SHP77 (cell line): ENCODE measurements around the gene SLC9A3.
"Not testable (repeated sequence)": the region's sequence is repeated elsewhere in the genome, so short reads cannot be mapped to it uniquely, and the experiment has no call there.

Experiments used
- DNase-seq, 2 experiments: peaks; one replicate each; lab custom pipeline; 2025; lab: John Stamatoyannopoulos, UW

SLC9A3 gene

DNA sequence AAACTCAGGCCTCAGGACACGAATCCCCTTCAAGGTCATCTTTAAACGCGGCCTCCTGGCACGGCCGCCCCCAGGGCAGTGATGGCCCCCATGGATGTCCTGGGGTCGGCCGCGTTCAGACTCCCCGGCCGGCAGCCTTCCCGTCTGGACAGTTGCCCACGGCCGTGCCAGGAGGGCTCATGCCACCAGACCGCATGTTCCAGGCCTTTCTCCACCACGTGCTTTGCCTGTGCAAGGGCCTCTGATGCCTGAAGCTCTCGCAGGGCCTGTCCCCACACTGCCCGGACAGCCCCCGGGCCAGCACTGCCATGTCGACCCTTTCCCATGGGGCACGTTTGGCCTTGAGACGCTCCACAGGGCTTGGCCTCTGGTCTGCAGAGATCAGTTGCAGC, 34.6 kb downstream of the SLC9A3 start:
- DNase-seq, result no peak

DNA sequence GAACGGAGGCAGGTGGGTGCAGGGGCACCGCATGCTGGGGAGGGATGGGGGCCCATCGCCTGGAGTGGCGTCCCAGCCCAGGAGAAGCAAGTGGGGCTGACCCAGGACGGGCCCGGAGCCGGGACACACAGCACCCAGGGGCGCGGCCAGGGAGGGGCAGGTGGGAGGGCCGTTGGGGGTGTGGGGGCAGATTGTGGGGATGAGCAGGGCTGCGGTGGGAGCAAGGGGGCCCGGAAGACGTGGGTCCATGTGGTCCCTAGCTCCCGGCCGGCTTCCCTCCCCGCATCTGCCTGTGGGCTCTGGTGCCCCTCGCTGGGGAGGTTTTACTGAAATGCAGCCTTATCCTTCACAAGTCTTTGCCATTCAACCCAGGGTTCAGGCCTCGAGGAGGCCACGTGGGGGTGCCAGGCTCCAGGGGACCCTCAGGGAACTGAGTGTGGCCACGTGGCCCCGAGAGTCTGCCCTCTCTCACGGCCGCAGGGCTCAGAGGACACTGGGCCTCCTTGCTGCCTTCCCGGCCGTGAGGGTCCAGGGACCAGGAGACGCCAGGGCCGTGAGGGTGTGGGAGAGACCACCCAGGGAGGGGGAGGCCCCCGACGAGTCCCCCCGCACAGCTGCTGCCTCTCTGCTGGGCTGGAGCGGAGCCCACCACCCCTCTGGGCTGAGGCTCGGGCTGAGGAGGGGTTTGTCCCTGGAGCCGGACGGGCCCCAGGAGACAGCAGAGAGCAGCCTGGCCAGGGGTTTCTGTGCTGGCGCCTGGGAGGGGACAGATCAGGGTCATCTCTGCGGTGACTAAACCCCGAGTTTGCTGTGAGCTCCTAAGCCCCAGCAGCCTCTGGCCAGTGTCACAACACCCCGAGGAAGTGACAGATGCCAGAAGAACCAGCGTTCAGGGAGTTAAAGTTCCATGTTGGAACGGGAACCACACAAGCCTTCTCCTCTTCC, 35.2 kb downstream of the SLC9A3 start:
- no peak for DNase-seq

DNA sequence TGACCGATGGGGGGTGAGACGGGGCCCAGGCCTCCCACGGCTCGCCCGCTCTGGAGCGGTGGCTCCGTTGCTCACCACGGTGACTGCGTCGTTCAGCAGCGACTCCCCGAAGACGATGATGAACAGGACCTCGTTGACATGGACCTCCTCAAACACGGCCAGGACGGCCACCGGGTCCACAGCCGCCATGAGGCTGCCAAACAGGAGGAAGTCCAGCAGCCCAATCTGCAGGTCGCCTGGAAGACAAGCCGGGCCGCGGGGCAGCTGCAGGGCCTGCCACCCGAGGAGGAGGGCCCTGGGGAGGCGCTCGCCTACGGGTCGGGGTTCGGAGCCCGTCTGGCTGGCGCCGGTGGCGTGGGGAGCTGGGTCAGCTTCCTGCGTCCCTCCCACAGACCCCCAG, 36.0 kb downstream of the SLC9A3 start:
- no peak for DNase-seq

DNA sequence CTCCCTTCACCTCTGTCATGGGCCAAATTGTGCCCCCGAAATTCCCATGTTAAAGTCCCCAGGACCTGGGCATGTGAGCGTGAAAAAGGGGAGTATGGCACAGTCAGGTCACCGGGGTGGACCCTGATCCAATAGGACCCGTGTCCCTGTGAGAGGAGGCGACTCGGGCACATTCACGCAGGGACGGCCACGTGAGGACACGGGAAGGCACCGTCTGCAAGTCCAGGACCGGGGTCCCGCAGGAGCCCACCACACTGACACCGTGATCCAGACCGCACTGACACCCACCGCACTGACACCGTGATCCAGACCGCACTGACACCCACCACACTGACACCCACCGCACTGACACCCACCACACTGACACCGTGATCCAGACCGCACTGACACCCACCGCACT, 37.7 kb downstream of the SLC9A3 start:
- DNase-seq, result not testable (repeated sequence)

DNA sequence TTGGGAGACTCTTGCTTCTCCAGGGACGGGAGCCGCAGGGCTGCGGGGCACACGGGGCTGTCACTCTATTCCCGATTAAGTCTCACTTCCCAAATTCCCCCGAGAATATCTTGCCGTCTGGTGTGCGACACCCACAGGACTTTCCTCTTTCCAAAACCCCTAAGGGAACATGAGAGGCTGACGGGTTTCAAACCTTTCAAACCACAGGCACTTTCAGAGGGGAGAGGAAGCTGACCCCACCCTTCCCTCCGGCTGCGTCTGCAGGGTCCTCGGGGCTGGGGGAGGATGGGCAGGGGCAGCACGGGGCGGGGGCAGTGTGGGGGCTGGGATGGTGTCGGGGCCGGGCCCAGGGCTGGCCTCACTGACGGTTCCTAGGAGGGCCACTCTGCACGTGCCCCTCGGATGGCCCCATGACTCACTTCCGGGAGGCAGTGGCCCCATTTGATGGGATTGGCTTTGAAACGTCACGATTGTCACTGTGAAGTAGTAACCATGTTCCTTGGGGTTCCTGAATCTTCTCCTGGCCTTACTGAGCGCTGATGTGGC, 38.2 kb downstream of the SLC9A3 start:
- DNase-seq, result no peak

DNA sequence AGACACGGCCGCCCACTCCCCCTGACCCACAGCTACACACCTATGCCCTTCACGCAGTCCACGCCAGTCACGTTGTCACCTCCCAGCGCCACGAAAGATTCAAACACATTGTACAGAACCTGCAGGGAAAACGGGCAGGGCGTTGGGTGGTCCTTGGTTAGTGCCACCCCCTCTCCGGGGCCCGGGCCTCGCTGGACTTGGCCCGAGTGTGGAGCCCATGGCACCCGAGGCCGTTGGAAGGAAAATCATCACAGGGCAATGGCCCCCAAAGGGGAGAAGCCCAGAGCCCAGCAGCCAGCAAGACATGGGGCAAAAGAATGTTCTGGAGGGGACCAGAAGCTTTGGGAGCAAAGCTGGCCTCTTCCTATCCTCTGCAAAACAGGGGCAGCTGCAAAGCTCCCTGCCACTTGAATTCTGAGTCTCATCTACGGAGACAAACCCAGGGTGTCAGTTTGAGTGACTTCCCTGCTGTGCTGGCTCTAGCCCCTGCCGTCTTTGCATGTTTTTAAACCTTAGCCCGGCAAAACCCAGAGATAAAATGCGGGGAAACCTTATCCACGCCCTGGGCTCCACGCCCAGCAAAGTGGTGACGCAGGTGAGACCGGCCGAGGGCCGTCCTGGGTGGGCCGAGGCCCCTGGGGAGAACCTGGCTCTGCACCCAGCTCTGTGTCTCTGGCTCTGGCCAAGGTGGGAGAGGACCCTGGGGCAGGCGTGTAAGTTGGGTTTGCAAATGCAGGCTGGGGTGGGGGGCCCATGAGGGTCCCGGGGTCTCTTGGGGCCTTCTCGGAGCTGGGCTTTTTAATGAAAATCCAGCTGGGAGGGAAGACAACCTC, 38.9 kb downstream of the SLC9A3 start:
- no peak for DNase-seq

DNA sequence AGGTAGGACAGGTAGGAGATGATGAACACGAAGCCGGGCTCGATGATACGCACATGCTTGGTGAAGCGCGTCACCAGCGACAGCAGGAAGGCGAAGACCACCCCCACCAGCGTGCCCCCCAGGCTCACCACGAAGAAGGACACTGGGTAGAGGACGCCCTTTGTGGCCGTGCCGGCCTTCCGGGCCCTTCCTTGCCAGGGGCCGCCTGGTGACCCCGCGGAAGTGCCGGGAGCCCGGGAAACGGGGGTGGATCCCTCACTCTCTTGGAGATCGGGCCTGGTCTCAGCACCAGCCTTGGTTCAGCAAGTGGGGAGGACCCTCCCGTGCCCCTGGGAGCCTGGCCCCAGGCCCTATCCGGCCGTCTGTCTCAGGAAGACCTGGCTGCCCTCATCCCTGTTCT, 39.7 kb downstream of the SLC9A3 start:
- DNase-seq, result no peak

DNA sequence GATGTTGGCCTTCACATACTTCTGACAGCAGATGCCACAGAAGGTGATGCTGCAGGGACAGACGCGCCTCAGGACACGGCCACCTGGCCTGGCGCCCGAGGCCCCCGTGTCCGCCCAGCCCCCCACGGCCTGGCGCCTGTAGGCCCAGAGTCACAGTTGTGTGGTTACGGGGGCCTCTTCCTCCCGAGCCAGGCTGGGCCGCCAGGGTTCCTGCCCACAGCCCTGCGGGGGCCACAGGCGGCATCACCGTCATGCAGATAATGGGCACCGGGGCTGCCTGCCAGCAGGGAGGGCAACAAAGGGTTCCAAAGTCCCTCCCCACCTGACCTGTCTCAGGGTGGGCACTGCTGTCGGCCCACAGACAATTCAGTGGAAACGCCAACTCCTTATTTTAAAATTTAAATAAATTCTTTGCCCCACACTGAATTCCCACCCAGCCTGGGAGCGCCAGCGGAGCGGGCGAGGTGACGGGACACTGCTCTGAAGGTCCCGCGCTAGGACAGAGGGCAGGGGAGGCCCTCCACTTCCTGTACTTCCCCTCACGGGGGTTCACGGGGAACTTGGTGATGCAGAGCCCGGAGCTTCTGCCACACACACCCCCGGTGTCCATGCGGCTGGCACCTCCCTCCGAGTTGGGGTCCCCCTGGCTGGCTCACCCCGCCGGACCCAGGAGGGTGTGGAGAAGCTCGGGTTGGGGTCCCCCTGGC, 40.7 kb downstream of the SLC9A3 start:
- DNase-seq, result no peak

DNA sequence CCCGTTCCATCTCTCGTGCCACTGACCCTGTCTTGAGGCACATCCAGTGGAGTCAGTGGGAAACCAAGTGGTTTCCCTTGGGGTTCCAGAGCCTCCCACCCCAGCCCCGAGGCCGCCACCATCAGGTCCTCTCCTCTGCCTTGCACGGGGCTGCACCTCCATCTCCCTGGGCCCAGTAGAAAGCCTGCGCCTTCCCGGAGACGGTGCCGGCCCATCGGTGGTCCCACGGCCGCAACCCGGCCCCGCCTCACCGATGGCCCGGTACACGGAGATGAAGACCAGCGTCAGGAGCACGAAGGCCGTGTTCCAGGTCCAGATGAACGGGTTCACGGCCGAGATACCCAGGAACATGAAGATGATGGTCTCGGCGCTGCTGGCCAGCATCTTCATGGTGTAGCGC, 41.2 kb downstream of the SLC9A3 start:
- no peak for DNase-seq

DNA sequence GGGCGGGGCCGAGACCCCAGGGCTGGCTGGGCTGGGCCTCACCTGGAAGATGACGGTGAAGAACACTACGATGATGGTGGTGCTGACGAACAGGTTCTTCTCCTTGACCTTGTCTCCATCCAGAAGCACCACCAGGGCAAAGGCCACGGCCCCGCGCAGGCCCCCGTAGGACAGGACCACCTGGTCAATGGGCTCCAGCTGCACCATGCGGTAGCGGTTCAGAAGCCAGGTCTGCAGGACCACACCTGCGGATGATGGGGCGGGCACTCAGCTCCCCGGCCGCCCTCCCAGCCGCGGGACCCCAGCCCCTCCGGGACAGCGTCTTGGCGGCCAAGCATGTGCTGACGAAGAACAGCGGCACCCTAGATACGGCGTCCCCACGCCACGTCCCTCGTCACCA, 41.7 kb downstream of the SLC9A3 start:
- no peak for DNase-seq

DNA sequence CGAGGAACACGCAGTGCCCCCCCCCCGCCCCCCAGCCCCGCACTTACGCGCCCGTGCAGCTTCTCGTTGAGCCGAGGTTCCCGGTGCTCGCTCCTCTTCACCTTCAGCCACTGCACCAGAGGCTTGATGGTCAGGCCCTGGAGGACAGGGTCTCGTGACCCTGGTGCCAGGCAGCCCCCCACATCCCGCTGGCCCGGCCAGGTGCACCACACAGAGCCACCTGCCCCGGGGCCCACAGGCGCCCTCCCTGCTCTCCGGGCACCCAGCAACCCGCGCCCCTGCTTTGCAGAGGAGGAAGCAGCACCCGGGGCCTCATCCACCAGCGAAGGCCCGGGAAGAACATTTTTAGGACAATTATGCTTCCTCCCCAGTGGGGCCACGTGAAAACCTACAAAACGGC, 42.2 kb downstream of the SLC9A3 start:
- DNase-seq, result no peak

DNA sequence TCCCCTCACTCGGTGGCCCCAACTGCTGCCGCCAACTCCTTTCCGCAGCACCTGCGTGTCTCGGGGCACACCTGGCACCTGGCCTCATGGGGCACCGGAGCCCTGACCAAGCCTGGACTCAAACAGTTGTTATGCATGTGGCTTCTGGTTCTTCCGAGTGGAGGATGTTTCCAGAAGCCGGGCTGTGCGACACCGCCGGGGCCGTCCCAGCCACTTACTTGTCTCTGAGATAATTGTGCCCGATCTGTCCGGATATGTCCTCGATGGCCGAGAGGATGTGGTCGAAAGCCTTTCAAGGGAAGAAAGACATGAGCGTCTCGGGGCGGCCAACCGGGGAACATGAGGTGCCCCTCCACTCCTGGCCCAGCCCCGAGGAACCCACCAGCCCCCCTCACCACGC, 42.9 kb downstream of the SLC9A3 start:
- DNase-seq, result no peak

DNA sequence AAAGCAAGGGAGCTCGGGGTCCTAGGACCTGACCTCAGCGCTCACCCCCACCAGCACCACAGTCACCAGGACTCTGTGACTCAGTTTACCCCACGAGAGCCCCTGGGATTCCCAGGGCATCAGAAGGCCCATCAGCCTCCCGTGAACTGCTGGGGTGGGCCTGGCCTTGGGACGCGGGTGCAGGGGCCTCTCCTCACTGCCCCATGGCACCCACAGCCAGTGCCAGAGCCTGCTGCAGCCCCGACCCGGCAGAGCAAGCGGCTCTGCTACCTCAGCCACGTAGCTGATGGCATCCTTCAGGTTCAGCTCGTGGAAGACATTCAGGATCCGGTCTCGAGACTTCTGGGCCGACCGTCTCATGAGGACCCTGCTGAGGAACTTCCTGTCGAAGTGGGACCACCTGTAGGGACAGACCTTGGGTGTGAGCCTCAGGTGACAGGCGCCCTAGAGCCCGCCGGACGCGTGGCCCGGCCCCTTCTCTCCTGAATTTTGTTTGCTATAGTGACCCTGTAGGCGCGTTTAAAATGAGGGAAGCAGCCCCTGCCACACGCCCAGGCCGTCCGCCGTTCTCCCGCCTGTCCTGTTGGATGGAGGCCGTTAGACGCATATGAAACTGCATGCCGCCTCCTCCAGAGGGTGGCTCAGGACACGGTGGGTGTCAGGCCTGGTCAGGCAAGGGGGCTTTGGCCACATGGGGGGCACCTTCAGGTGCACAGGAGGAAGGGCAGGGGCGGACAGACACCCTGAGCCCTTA, 44.5 kb downstream of the SLC9A3 start:
- DNase-seq, result no peak

DNA sequence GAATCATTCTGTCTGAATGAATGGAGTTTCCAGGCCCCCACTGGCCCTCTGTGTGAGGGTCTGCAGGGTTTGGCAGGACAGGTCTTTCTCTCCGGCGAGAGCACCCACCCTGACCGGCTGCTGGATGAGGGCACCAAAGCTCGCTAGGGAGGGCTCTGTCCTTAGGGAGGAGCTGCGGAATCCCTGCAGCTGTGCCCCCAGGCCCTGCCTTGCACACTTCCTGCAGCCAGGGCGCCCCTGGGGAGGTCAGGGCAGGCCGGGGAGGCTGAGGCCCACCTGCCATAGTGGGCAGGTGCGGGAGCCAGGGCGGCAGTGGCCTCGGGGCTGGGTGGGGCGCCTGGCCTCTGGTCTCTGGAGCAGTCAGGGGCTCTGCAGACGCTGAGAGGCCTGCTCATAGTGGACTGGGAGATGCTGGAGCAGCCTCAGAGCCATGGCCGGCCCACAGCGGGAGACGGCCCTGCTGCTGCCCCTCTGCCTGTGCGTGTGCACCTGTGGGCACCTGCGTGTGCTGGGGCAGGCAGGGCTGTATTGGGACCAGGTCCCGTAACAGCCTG, 45.2 kb downstream of the SLC9A3 start:
- no peak for DNase-seq

DNA sequence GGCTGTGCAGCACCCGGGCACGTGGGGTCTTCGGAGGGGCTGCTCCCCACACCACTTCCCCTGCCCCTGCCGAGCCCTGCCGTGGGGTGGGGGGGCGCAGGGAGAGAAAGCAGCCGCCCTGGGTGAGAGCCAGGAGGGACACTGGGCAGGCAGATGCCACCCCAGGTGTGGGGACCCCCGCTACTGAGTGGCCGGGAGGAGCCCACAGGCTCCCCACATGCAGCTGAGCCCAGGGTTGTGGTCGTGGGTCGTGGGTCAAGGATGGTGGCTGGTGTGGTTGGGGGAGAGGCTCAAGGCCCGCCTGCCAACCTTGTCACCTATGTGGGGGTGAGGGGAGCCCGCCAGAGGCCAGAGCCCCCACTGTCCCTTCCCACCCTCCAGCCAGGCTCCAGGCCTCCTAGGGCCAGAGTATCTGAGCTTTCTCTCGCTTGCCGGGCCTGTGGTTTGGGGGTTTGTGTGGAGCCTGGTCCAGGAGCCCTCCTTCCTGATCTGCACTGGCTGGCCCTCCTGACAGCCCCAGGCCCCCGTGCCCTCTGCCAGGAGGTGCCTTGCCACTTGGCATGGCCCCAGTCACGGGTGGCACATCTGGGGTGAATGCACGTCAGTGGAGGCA, 45.8 kb downstream of the SLC9A3 start:
- no peak for DNase-seq

DNA sequence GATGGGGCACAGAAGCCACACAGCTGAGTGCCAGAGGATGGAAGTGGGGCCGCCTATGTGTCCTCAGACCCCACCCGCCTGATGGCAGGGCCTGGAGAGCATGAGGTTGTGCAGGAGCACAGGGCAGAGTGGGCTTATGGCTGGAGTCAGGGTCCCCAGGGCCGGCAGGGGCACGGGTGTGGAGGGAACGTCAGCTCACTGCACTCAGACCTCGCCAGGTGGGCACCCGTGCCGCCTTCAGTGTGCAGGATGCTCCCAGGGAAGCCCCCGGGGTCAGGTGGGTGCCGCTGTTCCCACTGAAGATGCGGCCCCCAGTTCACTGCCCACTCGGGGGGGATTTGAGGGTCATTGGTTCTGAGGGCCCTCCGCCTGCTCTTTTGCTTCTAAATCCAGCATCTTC, 46.4 kb downstream of the SLC9A3 start:
- no peak for DNase-seq

DNA sequence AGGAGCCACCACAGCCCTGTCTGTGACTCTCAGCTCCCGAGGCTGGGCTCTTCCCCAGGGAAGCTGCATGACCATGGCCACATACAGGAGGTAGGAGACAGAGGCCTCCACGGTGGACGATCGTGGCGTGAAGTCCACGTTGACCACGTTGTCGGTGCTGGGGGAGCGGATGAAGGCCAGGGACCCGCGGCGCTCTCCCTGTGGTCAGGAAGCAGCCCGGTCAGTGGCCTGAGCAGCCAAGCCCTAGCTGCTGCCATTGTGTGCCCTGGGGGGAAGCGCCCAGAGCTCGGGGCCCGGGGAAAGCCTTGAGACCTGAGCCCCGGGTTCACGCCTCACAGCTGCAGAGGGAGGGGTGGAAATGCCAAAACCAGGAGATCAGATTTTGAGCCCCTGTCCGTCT, 47.0 kb downstream of the SLC9A3 start:
- no peak for DNase-seq

DNA sequence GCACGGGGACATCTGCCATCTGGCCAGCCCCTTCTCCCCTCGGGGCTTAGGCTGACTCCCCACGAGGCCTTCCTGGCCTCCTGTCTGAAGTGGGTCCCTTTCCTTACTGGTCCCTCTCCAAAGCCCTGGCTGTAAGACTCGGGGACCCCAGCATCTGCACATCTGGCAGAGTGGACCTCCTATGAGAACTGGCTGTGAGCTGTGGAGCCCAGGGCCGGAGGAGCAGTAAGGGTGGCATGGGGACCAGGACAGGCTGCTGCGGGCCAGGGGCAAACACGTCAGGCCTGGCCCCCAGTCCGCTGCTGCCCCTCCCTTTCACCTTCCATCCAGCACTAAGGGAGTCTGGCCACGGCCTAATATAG, 47.5 kb downstream of the SLC9A3 start:
- no peak for DNase-seq

DNA sequence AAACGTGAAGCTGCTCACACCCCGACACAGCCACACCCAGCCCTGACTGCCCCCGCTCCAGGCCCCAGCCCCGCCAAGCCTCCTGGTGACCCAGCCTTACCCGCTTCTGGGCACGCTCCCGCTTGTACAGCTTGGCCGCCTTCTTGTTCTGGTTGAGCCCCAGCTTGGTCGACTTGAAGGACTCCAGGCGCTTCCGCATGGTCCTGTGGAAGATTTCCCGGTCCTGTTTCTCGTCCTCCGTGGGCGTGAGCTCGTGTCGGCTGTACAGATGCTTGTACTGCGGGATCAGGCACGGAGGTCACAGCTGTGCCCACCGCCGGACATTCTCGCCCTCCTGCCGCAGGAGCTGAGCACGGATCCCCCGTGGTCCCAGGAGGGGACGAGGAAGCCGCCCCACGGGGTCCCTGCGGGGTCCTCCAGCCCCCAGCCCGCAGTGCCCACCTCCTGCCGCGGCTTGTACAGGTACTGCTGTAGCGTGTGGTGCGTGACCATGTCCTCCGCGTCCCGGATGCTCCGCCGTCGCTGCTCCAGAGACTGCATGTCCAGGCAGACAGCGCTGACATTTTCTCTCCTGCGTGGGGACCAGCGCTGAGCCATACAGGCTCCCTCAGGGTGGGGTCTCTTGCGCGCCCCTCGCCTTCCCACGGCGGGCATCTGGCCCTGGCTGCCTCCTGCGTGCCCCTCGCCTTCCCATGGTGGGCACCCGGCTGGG, 48.0 kb downstream of the SLC9A3 start:
- no peak for DNase-seq

DNA sequence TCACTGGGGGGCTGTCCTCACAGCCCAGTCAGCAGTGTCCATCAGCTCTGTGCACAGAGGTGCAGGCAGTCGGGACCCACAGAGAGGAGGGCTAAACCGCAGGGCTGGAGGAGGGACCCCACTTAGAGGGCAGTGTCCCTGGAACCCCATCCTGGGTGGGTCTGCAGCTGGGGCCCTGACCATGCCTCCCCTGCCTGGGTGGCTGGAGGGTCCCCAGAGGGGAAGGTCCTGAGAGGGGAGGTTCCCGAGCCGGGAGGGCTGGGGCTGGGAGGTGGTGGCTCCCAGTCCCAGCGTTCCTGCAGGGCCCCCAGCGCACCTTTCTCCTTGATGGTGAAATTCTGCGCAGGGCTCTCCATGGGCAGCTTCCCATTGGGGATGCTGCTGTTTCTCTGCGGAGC, 48.5 kb downstream of the SLC9A3 start:
- DNase-seq, result no peak
